ENCODE measurements around the gene SCN2B.

The SCN2B gene

GRCh38 chr11:118152552-118153471 is 23.6 kb downstream of the SCN2B start, which contains the start of gene SCN4B:
TSS of gene SCN4B (minus strand) at chr11:118152823. CDS start at chr11:118152673, 150 bp downstream.
- no peak for DNase-seq

DNA sequence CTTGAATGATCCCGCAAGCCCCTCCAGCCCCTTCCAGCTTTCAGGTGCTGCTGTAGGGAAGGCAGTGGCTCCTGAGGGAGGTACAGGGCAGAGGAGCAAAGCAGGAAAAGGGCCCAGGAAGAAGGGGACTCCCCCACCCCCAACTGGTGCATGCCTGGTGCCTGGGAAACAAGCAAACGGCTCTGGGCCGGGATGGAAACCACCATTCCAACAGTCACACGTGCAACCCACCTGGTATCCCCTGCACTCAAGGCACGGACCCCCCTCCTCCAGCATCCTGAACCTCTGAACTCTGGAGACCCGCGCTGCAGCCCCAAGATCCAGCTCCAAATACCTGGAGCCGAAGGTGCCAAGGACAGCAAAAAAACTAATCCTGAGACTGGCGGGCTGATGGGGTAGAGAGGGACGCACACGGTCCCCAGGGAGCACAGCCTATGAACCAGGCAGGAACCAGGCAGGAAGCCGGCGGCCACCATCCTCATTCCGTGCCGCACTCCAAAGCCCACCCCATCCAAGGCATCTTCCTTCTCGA is 24.4 kb downstream of the SCN2B start:
- DNase-seq: no peak

DNA sequence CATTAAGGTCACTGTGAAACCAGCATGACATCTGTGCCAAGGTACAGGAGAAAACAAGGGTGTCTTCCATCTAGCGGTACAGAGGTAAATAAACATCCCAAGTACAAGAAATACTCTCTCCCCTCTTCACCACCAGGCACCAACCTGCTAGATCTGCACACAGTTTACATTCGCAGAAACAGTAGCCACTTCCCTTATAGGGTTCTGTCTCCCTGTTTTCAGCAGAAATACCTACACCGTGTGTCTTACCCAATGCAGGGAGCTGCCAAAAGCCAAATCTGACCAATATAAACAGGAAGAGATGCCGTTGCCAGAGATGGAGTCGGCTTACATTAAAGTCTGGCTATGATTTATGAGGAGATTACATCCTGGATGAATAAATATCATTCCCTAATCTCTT is 25.0 kb downstream of the SCN2B start:
- DNase-seq: no peak

DNA sequence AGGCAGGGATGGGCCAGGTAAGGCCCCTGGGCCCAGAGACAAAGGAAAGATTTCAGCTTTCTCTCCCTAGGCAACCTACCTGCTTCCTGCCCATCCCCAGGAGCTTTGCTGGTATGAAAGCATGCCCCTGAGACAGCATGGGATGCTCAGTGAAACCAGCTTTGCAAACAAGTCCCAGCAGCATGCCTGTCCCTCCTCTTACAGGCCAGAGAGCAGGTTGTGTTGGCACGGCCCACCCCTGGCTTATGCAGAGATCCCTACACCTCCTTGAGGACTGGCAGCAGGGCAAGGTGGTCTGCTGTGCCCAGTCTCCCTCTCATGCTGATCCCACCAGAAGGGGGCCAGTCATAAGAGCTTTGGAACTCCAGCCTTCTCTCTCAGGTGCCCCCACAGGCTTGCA is 26.9 kb downstream of the SCN2B start:
- no peak for DNase-seq

- no peak for DNase-seq
These were observed 27.6 kb downstream of the SCN2B start for GRCh38 chr11:118148856-118149255.

DNA sequence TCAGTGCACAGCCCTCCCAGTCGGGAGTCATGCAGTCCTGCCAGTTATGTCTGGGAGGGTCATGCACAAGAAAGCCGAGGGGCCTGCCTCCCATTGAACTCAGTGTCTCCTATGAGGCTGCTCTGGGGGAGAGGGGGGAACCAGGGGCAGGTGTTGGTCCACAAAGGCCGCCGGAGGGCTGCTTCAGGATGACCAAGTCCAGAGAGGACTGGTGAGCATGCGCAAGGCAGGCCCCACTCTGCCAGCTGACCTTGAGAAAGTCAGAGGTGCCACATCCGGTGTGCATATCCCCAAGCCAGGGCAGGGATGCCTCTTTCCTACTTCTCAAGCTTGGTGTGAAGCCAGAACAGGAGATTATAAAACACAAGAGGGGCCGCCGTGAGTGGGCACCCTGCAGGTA is 28.2 kb downstream of the SCN2B start:
- no peak for DNase-seq

GRCh38 chr11:118147502-118147901 is 28.9 kb downstream of the SCN2B start:
- DNase-seq: no peak

DNA sequence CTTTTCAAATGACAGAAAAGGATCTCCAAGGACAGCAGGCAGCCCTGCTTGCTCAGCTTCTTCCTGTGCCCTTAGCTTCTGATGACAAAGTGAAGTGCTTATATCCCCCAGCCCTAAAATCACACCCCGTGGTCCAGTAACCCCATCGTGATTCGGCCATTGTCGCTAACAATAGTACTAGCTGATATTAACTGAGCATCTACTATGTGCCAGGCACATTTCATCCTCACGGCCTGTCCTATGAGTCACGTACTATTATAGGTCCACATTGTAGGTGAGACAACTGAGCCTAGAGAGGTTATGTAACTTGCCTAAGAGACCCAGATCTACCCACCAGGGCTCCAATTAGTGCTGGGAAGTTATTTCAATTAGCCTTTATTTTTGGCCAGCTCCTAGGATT is 29.9 kb downstream of the SCN2B start:
- no peak for DNase-seq

- peak; percentile 75 for DNase-seq
These were observed 30.9 kb downstream of the SCN2B start for GRCh38 chr11:118145285-118146227.

DNA sequence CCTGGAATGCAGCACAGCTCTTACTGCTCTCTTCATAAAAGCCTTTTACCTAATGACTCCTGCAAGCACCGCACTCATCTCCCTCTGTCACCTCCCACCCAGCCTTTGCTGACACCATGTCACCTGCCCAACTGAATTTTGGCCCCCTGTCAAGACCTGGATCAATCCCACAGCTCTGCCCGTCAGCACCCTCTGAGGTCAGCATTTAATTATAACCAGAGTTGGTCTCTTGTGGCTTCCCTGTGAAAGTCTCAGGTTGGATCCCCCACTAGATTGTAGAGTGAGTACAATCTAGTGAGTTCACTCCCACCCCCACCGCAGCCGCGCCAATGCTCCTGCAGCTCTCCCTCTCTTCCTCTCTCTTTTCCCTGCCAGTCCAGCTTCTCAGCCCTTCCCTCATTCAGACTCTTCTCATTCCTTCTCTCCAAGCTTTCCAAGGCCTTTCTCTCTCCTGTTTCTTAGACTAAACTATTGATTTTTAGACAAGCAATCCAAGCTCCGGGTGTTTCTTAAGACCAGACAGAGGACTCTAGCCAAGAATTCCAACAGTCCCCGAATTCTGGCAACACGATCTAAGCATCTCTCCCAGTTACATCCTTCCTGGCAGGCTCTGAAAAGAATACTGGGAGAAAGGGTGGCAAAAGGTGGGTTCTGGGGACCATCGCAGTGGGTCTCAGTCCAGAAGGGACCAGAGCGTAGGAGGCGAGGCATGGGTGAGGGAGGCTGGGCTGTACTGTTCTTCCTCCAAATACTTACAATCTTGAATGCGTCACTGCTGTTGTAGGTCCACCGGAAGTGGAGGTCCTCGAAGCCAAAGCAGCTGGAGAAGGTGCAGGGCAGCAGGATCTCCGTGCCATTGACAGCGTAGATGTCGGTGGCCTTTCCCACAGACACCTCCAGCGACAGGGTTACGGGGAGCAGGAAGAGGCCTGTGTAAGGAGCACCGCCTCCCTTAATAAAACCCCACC is 31.9 kb downstream of the SCN2B start:
- DNase-seq: no peak

DNA sequence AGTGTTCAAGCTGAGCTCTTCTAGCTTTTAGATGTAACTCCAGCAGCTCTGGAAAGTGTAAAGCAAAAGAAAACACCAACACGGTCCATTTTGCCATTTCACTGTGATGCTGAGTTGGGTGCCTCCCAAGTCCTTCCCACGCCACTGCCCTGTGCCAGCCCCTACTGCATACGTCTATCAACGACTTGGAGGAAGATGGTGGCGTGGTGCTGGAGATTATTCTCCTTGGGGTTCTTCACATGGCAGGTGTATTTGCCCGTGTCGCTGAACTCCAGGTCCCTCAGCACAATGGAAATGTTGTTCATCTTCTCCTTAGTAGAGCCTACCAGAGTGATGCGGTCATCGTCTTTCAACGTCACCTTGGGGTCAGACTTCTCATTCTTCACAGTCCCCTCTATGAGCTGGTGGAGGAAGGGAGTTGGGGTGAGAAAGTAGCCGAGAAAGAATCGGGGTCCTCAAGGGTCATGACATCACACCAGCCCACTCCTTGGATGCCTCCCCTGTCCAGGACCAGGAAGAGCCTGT is 32.7 kb downstream of the SCN2B start:
- DNase-seq: no peak

DNA sequence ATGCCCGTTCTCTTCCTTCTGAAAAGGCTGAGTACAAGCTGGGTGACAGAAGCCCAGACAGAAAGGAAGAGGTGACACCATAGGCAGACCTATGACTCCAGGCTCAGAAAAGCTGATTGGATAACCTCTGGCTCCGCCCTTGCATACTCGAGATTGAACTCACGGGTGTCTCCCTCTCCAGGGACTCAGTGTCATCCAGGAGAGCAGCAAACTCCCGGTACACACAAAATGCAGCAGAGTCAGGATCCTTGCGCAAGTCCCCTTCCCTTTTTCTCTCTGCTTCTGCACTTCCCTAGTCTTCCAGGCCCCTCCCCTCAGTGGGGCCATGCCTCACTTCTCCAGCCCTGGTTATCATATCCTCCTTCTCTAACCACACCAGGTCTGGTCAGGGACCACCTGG is 33.6 kb downstream of the SCN2B start:
- DNase-seq: no peak

GRCh38 chr11:118142081-118142480 is 34.4 kb downstream of the SCN2B start:
- no peak for DNase-seq

- no peak for DNase-seq
These were observed 36.9 kb downstream of the SCN2B start for GRCh38 chr11:118139578-118139977.

DNA sequence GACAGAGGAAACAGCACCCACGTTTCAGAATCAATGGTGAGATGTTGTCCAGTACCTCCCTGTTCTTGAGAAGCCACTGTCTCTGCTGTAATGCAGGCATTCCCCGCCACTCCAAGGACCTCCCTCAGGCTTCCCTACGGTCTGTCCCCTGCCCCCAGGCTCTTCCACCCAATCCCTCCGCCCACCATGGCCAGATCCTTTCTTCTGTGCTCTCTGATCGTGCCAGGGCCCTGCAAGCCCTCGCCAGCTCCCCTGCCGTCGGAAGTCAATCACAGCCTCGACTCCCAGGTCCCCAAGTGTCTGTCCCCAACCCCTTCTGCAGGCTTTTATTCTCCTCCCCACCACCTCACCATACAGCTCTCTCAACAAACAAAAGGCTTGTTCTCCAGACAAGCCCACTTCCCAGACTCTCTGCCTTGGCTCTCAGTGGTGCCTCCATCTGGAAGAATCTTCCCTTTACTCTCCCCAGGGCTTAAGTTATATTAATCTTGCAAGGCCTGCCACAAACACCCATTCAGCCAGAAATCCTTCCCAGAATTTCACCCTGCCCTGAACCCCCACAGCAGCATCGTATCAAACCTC is 37.5 kb downstream of the SCN2B start:
- DNase-seq: no peak

GRCh38 chr11:118136801-118137200 is 39.6 kb downstream of the SCN2B start:
- DNase-seq: no peak

- no peak for DNase-seq
These were observed 40.1 kb downstream of the SCN2B start for GRCh38 chr11:118136341-118136740.

DNA sequence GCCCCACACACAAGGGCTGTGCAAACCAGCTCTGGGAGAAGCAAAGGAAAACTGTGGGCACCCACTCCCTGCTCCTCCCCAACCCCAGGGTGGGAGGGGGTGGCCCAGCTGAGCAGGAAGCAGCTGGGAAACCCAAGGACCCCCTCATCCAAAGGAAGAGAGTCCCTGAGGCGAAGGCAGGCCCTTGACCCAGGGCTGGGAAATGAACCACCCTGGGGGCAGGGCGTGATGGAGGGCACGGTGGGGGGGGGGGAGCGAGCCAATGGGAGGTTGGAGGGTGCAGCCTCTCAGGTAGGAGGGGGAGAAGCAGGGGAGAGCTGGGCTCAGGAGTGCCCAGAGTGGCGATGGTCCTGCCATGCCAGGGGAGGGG is 40.7 kb downstream of the SCN2B start:
- DNase-seq: no peak

DNA sequence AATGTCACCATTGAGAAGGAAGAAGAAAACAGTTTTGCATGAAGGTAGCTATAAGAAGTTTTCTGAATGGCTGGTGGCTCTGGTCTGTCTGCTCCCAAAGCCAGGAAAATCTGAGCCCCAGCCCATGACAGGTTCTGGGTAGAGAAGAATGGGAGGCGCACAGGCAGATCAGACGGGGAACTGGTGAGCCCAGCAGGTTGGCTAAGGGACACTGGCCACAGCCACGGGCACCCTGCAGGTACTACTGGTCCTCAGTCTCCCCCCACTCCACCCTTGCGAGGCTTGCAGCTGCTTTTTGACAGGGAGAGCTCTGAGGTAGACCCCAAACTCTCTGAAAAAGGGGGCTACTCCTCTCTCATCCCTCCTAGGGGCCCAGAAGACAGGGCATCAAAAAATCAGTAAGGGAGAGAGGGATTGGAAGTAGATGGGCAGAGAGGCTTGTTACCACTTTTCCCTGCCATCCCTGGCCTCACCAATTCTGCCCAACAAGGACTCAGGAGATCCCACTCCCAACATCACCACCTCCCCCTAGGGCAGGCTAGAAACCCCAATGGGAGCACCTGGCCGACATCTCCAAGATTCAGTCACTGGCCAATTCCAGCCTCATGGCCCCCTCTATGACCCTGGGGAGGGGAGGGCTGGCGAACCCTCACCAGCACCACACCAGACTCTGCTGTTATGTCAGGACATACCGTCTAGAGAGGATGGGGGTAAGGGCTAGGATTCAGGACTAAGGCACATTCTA is 41.2 kb downstream of the SCN2B start:
- no peak for DNase-seq

DNA sequence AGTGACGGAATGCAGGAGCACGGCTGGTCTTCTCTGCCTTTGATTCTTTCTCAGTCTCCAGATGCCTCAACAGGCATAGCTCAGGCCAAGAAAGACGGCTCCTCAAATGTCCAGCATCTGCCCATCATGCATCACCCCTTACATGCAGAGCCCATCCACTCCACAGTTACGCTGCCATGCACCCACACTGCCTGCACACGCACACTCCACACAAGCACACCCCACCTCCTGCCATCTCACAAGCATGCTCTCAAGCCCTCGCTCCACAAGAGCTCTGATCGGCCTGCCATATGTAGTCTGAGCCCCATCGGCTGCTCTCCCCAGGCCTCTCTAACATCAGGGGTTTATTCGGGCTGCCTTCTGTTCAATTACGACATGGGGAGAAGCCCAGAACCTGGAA is 42.6 kb downstream of the SCN2B start:
- no peak for DNase-seq
